HL-60 (cell line): Measurements from ENCODE around the gene SLC6A8.

ENCODE experiments used
- GABPA ChIP-seq: IDR thresholded peaks from 2 replicates; pipeline ENCODE4 v1.6.1; 2012; ENCODE audit warnings: low read depth
- POLR2AphosphoS5 ChIP-seq: IDR thresholded peaks from 2 replicates; pipeline ENCODE4 v1.6.1; 2012; ENCODE audit warnings: low read depth
- SPI1 ChIP-seq: IDR thresholded peaks from 2 replicates; pipeline ENCODE4 v1.6.1; 2012; ENCODE audit warnings: low read depth, mild to moderate bottlenecking, borderline replicate concordance
- TF ChIP-seq, protein P1 (sequence below): IDR thresholded peaks from one replicate; pipeline ENCODE4 v1.5.1; 2011; ENCODE audit warnings: low read length, control low read depth, inconsistent platforms; ENCODE audit not compliant: insufficient read depth
- TF ChIP-seq, protein P2 (sequence below): IDR thresholded peaks from 2 replicates; pipeline ENCODE4 v1.6.1; 2012; ENCODE audit warnings: low read depth; ENCODE audit not compliant: insufficient replicate concordance

DNA sequence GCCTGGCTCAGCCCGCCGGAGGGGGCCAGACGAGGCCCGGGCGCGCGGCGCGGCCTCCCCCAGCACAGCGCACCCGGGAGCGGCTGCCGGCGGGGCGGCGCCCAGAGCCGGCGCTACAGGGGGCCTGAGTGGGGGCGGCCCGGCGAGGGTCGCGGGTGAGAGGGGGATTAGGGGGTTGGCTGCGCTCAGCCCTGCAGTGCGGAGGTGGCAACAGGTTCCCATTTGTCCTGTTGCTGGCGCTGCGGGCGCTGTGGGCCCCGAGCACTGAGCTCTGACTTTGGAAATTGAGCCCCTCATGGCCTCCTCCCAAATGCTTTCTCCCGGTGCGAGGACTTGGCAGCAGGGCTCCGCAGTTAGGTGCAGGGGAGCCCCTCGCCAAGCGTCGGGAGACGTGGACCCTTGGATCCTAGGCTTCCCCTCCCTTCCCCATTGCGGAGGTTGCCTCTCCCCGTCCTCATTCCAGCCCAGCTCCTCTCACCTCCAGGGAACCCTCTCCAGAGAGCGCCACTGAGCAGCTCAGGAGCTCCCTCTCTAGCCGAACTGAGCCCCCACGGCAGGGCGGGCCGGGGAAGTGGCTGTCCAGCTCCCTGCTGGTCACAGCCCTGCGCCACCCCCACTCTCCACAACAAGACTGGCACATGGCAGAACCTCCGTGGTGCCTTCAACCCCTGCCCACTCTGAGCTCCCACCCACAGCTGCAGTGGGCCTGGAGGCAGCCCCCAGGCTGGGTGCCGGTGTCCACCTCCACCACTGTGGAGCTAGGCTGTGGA, 43.2 kb upstream of the SLC6A8 start:
- TF ChIP-seq, protein P1, sequence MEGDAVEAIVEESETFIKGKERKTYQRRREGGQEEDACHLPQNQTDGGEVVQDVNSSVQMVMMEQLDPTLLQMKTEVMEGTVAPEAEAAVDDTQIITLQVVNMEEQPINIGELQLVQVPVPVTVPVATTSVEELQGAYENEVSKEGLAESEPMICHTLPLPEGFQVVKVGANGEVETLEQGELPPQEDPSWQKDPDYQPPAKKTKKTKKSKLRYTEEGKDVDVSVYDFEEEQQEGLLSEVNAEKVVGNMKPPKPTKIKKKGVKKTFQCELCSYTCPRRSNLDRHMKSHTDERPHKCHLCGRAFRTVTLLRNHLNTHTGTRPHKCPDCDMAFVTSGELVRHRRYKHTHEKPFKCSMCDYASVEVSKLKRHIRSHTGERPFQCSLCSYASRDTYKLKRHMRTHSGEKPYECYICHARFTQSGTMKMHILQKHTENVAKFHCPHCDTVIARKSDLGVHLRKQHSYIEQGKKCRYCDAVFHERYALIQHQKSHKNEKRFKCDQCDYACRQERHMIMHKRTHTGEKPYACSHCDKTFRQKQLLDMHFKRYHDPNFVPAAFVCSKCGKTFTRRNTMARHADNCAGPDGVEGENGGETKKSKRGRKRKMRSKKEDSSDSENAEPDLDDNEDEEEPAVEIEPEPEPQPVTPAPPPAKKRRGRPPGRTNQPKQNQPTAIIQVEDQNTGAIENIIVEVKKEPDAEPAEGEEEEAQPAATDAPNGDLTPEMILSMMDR, result no peak
- no peak for TF ChIP-seq POLR2AphosphoS5
- no peak for TF ChIP-seq GABPA
- TF ChIP-seq, protein P2, sequence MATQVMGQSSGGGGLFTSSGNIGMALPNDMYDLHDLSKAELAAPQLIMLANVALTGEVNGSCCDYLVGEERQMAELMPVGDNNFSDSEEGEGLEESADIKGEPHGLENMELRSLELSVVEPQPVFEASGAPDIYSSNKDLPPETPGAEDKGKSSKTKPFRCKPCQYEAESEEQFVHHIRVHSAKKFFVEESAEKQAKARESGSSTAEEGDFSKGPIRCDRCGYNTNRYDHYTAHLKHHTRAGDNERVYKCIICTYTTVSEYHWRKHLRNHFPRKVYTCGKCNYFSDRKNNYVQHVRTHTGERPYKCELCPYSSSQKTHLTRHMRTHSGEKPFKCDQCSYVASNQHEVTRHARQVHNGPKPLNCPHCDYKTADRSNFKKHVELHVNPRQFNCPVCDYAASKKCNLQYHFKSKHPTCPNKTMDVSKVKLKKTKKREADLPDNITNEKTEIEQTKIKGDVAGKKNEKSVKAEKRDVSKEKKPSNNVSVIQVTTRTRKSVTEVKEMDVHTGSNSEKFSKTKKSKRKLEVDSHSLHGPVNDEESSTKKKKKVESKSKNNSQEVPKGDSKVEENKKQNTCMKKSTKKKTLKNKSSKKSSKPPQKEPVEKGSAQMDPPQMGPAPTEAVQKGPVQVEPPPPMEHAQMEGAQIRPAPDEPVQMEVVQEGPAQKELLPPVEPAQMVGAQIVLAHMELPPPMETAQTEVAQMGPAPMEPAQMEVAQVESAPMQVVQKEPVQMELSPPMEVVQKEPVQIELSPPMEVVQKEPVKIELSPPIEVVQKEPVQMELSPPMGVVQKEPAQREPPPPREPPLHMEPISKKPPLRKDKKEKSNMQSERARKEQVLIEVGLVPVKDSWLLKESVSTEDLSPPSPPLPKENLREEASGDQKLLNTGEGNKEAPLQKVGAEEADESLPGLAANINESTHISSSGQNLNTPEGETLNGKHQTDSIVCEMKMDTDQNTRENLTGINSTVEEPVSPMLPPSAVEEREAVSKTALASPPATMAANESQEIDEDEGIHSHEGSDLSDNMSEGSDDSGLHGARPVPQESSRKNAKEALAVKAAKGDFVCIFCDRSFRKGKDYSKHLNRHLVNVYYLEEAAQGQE, result no peak
- TF ChIP-seq SPI1, result no peak
